LNCAP (cell line): ENCODE results near the gene OXLD1.

Experiments used
- CTCF ChIP-seq: fragments of 450-650 bp; IDR thresholded peaks from 2 replicates; pipeline ENCODE4 v1.5.1; 2017; ENCODE audit warnings: mild to moderate bottlenecking

Gene OXLD1

GRCh38 chr17:81711814-81712467 lies 45.5 kb upstream of the OXLD1 start, which contains the start of gene SLC25A10:
SLC25A10 (plus strand) TSS chr17:81712284; CDS start chr17:81712427, 143 bp downstream.
- TF ChIP-seq CTCF, result no peak

- no peak for TF ChIP-seq CTCF
These were observed 44.3 kb upstream of the OXLD1 start for GRCh38 chr17:81710514-81711308.

GRCh38 chr17:81708739-81709185 lies 42.4 kb upstream of the OXLD1 start:
- TF ChIP-seq CTCF, result no peak

- TF ChIP-seq CTCF, result no peak
These were observed 41.6 kb upstream of the OXLD1 start for GRCh38 chr17:81707725-81708646.

GRCh38 chr17:81706757-81707624 lies 40.6 kb upstream of the OXLD1 start:
- TF ChIP-seq CTCF, result no peak

GRCh38 chr17:81706232-81706611 lies 39.8 kb upstream of the OXLD1 start:
- TF ChIP-seq CTCF, result no peak
